GM18519 (cell line): ENCODE results near the gene AAK1.

Experiments used
- ATAC-seq: cut with Tn5 transposase; IDR thresholded peaks from one replicate; pipeline ENCODE4 v1.9.1; 2021; ENCODE audit warnings: mild to moderate bottlenecking, moderate library complexity; ENCODE audit not compliant: unreplicated experiment, low FRiP score

The AAK1 gene

GRCh38 chr2:69604026-69604678 is 39.4 kb downstream of the AAK1 start:
- ATAC-seq: no peak

GRCh38 chr2:69603146-69603743 is 40.3 kb downstream of the AAK1 start:
- ATAC-seq: no peak

GRCh38 chr2:69601179-69601612 is 42.3 kb downstream of the AAK1 start:
- ATAC-seq: no peak

GRCh38 chr2:69600425-69600824 is 43.1 kb downstream of the AAK1 start:
- ATAC-seq: no peak

- ATAC-seq: no peak
Measured at GRCh38 chr2:69597843-69598610, 45.5 kb downstream of the AAK1 start.

GRCh38 chr2:69597105-69597504 is 46.4 kb downstream of the AAK1 start:
- ATAC-seq: no peak

GRCh38 chr2:69594341-69594740 is 49.2 kb downstream of the AAK1 start:
- ATAC-seq: no peak

GRCh38 chr2:69592511-69592910 is 51.0 kb downstream of the AAK1 start:
- no peak for ATAC-seq

- ATAC-seq: no peak
Measured at GRCh38 chr2:69589973-69590652, 53.4 kb downstream of the AAK1 start.

- no peak for ATAC-seq
Measured at GRCh38 chr2:69588945-69589344, 54.6 kb downstream of the AAK1 start.

GRCh38 chr2:69588403-69588802 is 55.1 kb downstream of the AAK1 start:
- no peak for ATAC-seq

GRCh38 chr2:69585855-69586555 is 57.5 kb downstream of the AAK1 start:
- ATAC-seq: no peak

- ATAC-seq: no peak
Measured at GRCh38 chr2:69584127-69584889, 59.2 kb downstream of the AAK1 start.

GRCh38 chr2:69583321-69583833 is 60.2 kb downstream of the AAK1 start:
- no peak for ATAC-seq

- no peak for ATAC-seq
Measured at GRCh38 chr2:69582582-69583176, 60.9 kb downstream of the AAK1 start.

- no peak for ATAC-seq
Measured at GRCh38 chr2:69581774-69582581, 61.6 kb downstream of the AAK1 start.

- no peak for ATAC-seq
Measured at GRCh38 chr2:69580486-69580885, 63.1 kb downstream of the AAK1 start.

- ATAC-seq: no peak
Measured at GRCh38 chr2:69579536-69579935, 64.0 kb downstream of the AAK1 start.
